OCI-LY7 (cell line): Measurements from ENCODE around the gene PTPN14. TPM values are rescaled to one million over a fixed set of nuclear protein-coding genes. Genes with fewer than 3 reads are reported as not detected.

Source experiments
- BruUV-seq: library from RNA; stranded (reverse); fragments of 400-500 nt; replicated peaks from 2 replicates; lab custom pipeline; 2021; lab: Mats Ljungman, UMichigan
- CTCF ChIA-PET: fragments of 300-600 bp; sonication (Branson Sonifier 250); formaldehyde crosslinking; loops from one replicate; lab custom pipeline; 2022; ENCODE audit warnings: antibody characterized with exemption; ENCODE audit not compliant: unreplicated experiment; lab: Charles Lee
- POLR2A ChIA-PET: fragments of 300-600 bp; sonication (Branson Sonifier 250); formaldehyde crosslinking; loops from one replicate; lab custom pipeline; 2022; ENCODE audit warnings: antibody characterized with exemption; lab: Charles Lee
- DNase-seq: peaks from one replicate; pipeline ENCODE4 v3.0.0-alpha.2; 2015; ENCODE audit warnings: low spot score
- H2AFZ ChIP-seq: fragments of 200-600 bp; sonication (generic), shearing (Covaris generic); 2 replicates; pipeline ENCODE4 v1.6.1; 2014; ENCODE audit warnings: mild to moderate bottlenecking, antibody characterized with exemption, low read length, moderate library complexity
- H3K27ac ChIP-seq: fragments of 200-600 bp; sonication (generic); 2 replicates; pipeline ENCODE4 v1.5.1; 2014; ENCODE audit warnings: mixed run types, low read depth, mild to moderate bottlenecking, moderate library complexity, low read length, inconsistent platforms; ENCODE audit not compliant: poor library complexity, severe bottlenecking
- H3K36me3 ChIP-seq: fragments of 200-600 bp; sonication (generic); 2 replicates; pipeline ENCODE4 v1.6.1; 2014; ENCODE audit warnings: mild to moderate bottlenecking, antibody characterized with exemption, low read length, moderate library complexity, mixed read lengths; ENCODE audit not compliant: insufficient read depth
- H3K4me1 ChIP-seq: fragments of 200-600 bp; sonication (generic); 2 replicates; pipeline ENCODE4 v1.5.1; 2014; ENCODE audit warnings: mild to moderate bottlenecking, low read length; ENCODE audit not compliant: insufficient read depth, poor library complexity, severe bottlenecking
- H3K4me2 ChIP-seq: fragments of 200-600 bp; sonication (generic); 2 replicates; pipeline ENCODE4 v1.6.1; 2014; ENCODE audit warnings: mild to moderate bottlenecking, low read length
- H3K4me3 ChIP-seq: fragments of 200-600 bp; sonication (generic); 2 replicates; pipeline ENCODE4 v1.5.1; 2014; ENCODE audit warnings: mild to moderate bottlenecking, low read depth, low read length; ENCODE audit not compliant: poor library complexity, severe bottlenecking
- H3K79me2 ChIP-seq: fragments of 200-600 bp; sonication (generic); 2 replicates; pipeline ENCODE4 v1.6.1; 2016; ENCODE audit warnings: low read depth, mild to moderate bottlenecking, low read length, moderate library complexity, mixed read lengths; ENCODE audit not compliant: insufficient read depth
- H3K9me2 ChIP-seq: fragments of 200-600 bp; sonication (generic); 2 replicates; pipeline ENCODE4 v1.6.1; 2016; ENCODE audit warnings: mild to moderate bottlenecking, low read length, mixed read lengths; ENCODE audit not compliant: insufficient read depth
- H3K9me3 ChIP-seq: fragments of 200-600 bp; sonication (generic); 2 replicates; pipeline ENCODE4 v1.6.1; 2014; ENCODE audit warnings: mild to moderate bottlenecking, mixed run types, low read length, mixed read lengths
- H4K20me1 ChIP-seq: fragments of 200-600 bp; sonication (generic); 2 replicates; pipeline ENCODE4 v1.6.1; 2014; ENCODE audit warnings: mild to moderate bottlenecking, antibody characterized with exemption, low read length, moderate library complexity, mixed read lengths; ENCODE audit not compliant: insufficient read depth
- CTCF ChIP-seq: fragments of 200-600 bp; sonication (generic); conservative IDR thresholded peaks from 2 replicates; pipeline ENCODE4 v1.5.1; 2014; ENCODE audit warnings: mild to moderate bottlenecking, antibody characterized with exemption, low read length, moderate library complexity, mixed read lengths
- EZH2phosphoT487 ChIP-seq: fragments of 200-600 bp; sonication (generic); IDR thresholded peaks from 2 replicates; pipeline ENCODE4 v1.6.1; 2018; ENCODE audit warnings: low read depth, borderline replicate concordance, mild to moderate bottlenecking, mixed run types, antibody characterized with exemption, low read length, moderate library complexity, mixed read lengths
- intact Hi-C: fragments of 100-400 bp; cut with micrococcal nuclease; formaldehyde crosslinking; loops from one replicate; pipeline ENCODE4 v1.10.0; 2022; ENCODE audit not compliant: unreplicated experiment
- total RNA-seq, 2 experiments: library from RNA; depleted of rRNA in 1 of 2; stranded (reverse); fragments of >200 nt in 1 of 2; shearing (Covaris generic) in 1 of 2; gene quantifications; 2 replicates each; pipeline ENCODE4 v1.2.3, GENCODE V29; 2014 to 2022

PTPN14 gene
- total RNA-seq, 2 experiments from 2014 or later, result not detected

- CTCF ChIA-PET, result no interaction called here
- DNase-seq, result no peak
- no peaks in the 10 kb centered on the region for H3K9me3 ChIP-seq
- BruUV-seq, result no TSS peak
- H3K36me3 ChIP-seq, result no peaks in the 10 kb centered on the region
- intact Hi-C loops, result no loop called here
- no peak for TF ChIP-seq CTCF
- TF ChIP-seq EZH2phosphoT487, result no peak
- no peaks in the 10 kb centered on the region for H3K4me1 ChIP-seq
- H3K4me3 ChIP-seq, result no peak overlapping the region
- POLR2A ChIA-PET, result no interaction called here
- no peaks in the 10 kb centered on the region for H3K79me2 ChIP-seq
- H4K20me1 ChIP-seq, result no peaks in the 10 kb centered on the region
- no peak overlapping the region for H2AFZ ChIP-seq
- no peak overlapping the region for H3K27ac ChIP-seq
- H3K9me2 ChIP-seq, result no peaks in the 10 kb centered on the region
- H3K4me2 ChIP-seq, result no peak overlapping the region
These were observed 131.1 kb downstream of the PTPN14 start for GRCh38 chr1:214420341-214420740.

- Histone ChIP-seq H3K36me3 (no peaks in the 10 kb centered on the region), H3K27ac (no peak overlapping the region), H4K20me1 (no peaks in the 10 kb centered on the region), H2AFZ (no peak overlapping the region), H3K9me2 (no peaks in the 10 kb centered on the region), H3K4me1 (no peaks in the 10 kb centered on the region), H3K9me3 (no peaks in the 10 kb centered on the region), H3K4me2 (no peak overlapping the region), H3K4me3 (no peak overlapping the region), H3K79me2 (no peaks in the 10 kb centered on the region)
- DNase-seq, result no peak
- TF ChIP-seq CTCF (no peak), EZH2phosphoT487 (no peak)
- POLR2A ChIA-PET, result no interaction called here
- no TSS peak for BruUV-seq
- CTCF ChIA-PET, result no interaction called here
- intact Hi-C loops, result no loop called here
These were observed 131.8 kb downstream of the PTPN14 start for GRCh38 chr1:214419650-214420049.

- no peak for DNase-seq
- no TSS peak for BruUV-seq
- Histone ChIP-seq H3K4me3 (no peak overlapping the region), H3K27ac (no peak overlapping the region), H3K9me3 (no peaks in the 10 kb centered on the region), H2AFZ (no peak overlapping the region), H3K79me2 (no peaks in the 10 kb centered on the region), H3K9me2 (no peaks in the 10 kb centered on the region), H3K4me2 (no peak overlapping the region), H4K20me1 (no peaks in the 10 kb centered on the region), H3K36me3 (no peaks in the 10 kb centered on the region), H3K4me1 (no peaks in the 10 kb centered on the region)
- intact Hi-C loops, result no loop called here
- no peak for TF ChIP-seq EZH2phosphoT487
- no peak for TF ChIP-seq CTCF
- ChIA-PET POLR2A (no interaction called here), CTCF (no interaction called here)
These were observed 133.0 kb downstream of the PTPN14 start for GRCh38 chr1:214418391-214418790.
